ENCODE results near the gene DUOX2.

DUOX2 gene

DNA sequence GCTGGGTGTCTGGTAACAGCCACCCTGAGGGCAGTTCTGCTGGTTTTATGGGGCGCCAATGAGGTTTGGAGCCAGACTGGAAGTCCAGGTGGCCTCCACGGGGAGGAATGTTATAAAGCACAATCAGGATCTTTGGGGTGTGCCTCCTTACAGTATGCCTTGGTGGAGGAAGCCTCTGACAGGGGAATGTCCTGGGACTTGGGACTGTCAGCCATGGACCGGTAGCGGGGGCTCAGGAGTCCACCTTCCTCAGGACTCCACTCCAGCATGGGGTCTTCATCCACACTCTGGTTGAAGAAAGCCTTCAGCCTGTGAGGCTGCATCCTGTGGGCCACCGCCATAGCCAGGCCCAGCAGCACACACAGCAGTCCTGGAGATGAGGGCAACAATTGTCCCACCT lies 5.0 kb upstream of the DUOX2 start:
- Histone ChIP-seq H3K27ac (no peak overlapping the region), H3K4me3 (no peak overlapping the region)
- TF ChIP-seq, protein P1, sequence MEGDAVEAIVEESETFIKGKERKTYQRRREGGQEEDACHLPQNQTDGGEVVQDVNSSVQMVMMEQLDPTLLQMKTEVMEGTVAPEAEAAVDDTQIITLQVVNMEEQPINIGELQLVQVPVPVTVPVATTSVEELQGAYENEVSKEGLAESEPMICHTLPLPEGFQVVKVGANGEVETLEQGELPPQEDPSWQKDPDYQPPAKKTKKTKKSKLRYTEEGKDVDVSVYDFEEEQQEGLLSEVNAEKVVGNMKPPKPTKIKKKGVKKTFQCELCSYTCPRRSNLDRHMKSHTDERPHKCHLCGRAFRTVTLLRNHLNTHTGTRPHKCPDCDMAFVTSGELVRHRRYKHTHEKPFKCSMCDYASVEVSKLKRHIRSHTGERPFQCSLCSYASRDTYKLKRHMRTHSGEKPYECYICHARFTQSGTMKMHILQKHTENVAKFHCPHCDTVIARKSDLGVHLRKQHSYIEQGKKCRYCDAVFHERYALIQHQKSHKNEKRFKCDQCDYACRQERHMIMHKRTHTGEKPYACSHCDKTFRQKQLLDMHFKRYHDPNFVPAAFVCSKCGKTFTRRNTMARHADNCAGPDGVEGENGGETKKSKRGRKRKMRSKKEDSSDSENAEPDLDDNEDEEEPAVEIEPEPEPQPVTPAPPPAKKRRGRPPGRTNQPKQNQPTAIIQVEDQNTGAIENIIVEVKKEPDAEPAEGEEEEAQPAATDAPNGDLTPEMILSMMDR (IDR thresholded peaks at IDR 0.05): no peak
- no peak for DNase-seq (ENCODE audit: low spot score)

- DNase-seq (ENCODE audit: low spot score): peak; percentile 86
- Histone ChIP-seq H3K4me3 (peak overlapping the region; percentile 36), H3K27ac (no peak overlapping the region)
- TF ChIP-seq, protein P1 (IDR thresholded peaks at IDR 0.05): peak; percentile 98
Observed at GRCh38 chr15:45118131-45118588, 4.2 kb upstream of the DUOX2 start.

DNA sequence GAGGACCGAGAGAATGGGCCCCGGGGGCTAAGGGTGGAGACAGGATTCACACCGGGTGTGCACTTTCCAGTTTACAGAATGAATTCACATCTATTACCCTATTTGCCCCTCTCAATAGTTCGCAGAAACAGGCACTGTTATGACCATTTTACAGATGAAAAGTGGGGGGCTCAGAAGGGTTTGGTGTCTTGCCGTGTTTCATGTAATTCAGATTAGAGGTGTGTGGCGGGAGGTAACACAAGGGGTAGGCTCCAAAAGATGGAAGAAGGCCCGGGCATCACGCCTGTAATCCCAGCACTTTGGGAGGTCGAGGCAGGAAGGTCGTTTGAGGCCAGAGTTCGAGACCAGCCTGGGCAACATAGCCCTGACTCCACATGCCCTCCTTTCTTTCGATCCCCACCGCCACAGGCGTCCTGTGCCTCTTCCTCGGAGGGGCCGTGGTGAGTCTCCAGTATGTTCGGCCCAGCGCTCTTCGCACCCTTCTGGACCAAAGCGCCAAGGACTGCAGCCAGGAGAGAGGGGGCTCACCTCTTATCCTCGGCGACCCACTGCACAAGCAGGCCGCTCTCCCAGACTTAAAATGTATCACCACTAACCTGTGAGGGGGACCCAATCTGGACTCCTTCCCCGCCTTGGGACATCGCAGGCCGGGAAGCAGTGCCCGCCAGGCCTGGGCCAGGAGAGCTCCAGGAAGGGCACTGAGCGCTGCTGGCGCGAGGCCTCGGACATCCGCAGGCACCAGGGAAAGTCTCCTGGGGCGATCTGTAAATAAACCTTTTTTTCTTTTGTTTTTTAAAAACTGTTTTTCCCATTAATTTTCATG lies 3.5 kb upstream of the DUOX2 start:
- no peak for DNase-seq (ENCODE audit: low spot score)
- Histone ChIP-seq H3K4me3 (peak overlapping the region; percentile 36), H3K27ac (no peak overlapping the region)
- TF ChIP-seq, protein P1 (IDR thresholded peaks at IDR 0.05): no peak

DNA sequence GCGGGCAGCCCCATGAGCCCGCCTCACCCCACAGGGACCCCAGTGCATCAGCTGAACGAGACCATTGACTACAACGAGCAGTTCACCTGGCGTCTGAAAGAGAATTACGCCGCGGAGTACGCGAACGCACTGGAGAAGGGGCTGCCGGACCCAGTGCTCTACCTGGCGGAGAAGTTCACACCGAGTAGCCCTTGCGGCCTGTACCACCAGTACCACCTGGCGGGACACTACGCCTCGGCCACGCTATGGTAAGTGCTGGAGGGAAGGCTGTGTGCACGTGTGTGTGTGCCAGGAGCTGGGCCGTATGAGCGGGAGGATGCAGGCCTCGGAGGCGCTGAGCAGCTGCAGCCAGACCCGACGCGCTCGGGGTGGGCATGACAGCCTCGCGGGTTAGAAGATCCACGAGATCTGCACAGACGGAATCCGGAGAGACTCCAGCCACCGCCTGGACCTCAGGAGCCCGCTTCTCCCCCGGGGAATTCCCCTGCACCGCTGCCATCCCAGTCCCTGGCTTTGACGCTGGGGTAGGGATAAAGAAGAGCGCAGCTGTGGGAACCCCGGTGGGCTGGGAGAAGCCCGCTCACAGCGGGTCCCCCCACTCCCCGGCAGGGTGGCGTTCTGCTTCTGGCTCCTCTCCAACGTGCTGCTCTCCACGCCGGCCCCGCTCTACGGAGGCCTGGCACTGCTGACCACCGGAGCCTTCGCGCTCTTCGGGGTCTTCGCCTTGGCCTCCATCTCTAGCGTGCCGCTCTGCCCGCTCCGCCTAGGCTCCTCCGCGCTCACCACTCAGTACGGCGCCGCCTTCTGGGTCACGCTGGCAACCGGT lies 2.7 kb upstream of the DUOX2 start:
- no peak overlapping the region for H3K27ac ChIP-seq
- peak overlapping the region; percentile 36 for H3K4me3 ChIP-seq
- TF ChIP-seq, protein P1 (IDR thresholded peaks at IDR 0.05): no peak
- no peak for DNase-seq (ENCODE audit: low spot score)

GRCh38 chr15:45116006-45116481 lies 2.1 kb upstream of the DUOX2 start:
- no peak for DNase-seq (ENCODE audit: low spot score)
- Histone ChIP-seq H3K4me3 (no peak overlapping the region), H3K27ac (no peak overlapping the region)
- TF ChIP-seq, protein P1 (IDR thresholded peaks at IDR 0.05): no peak

- Histone ChIP-seq H3K27ac (no peak overlapping the region), H3K4me3 (no peak overlapping the region)
- TF ChIP-seq, protein P1 (IDR thresholded peaks at IDR 0.05): no peak
- DNase-seq (ENCODE audit: low spot score): no peak
Observed at GRCh38 chr15:45115312-45115820, 1.4 kb upstream of the DUOX2 start.

Data from coronary artery (tissue), 2 donors.